HUES48 (cell line): ENCODE data around the gene B4GALT5.
A peak's percentile ranks its signal among the peaks of the same experiment; 100 is the strongest.
"Not testable (repeated sequence)": the region's sequence is repeated elsewhere in the genome, so short reads cannot be mapped to it uniquely, and the experiment has no call there.

Experiments used
- H3K27ac ChIP-seq: one replicate; pipeline ENCODE4 v1.7.0; 2013; ENCODE audit warnings: low read depth, low read length, inconsistent platforms
- H3K27me3 ChIP-seq: 2 replicates; pipeline ENCODE4 v1.6.1; 2013; ENCODE audit warnings: mild to moderate bottlenecking, low read length; ENCODE audit not compliant: control insufficient read depth, insufficient read depth
- H3K36me3 ChIP-seq: 2 replicates; pipeline ENCODE4 v1.6.1; 2013; ENCODE audit warnings: low read length; ENCODE audit not compliant: control insufficient read depth, insufficient read depth
- H3K4me1 ChIP-seq: 2 replicates; pipeline ENCODE4 v1.6.1; 2013; ENCODE audit warnings: mild to moderate bottlenecking, low read length; ENCODE audit not compliant: control insufficient read depth, insufficient read depth
- H3K4me3 ChIP-seq: 2 replicates; pipeline ENCODE4 v1.5.1; 2013; ENCODE audit warnings: mild to moderate bottlenecking, low read depth, low read length
- H3K9ac ChIP-seq: 2 replicates; pipeline ENCODE4 v1.6.1; 2013; ENCODE audit warnings: mild to moderate bottlenecking, low read depth, low read length, moderate library complexity
- H3K9me3 ChIP-seq: 2 replicates; pipeline ENCODE4 v1.6.1; 2013; ENCODE audit warnings: low read length; ENCODE audit not compliant: control insufficient read depth, insufficient read depth

Gene B4GALT5

GRCh38 chr20:49611539-49612126 is 102.0 kb downstream of the B4GALT5 start:
- H3K27me3 ChIP-seq, H3K36me3 ChIP-seq, H3K4me1 ChIP-seq, H3K9me3 ChIP-seq, H3K27ac ChIP-seq, H3K9ac ChIP-seq: not testable (repeated sequence)
- peak overlapping the region; percentile 4; the same call in 1 of the 2 replicates for H3K4me3 ChIP-seq

DNA sequence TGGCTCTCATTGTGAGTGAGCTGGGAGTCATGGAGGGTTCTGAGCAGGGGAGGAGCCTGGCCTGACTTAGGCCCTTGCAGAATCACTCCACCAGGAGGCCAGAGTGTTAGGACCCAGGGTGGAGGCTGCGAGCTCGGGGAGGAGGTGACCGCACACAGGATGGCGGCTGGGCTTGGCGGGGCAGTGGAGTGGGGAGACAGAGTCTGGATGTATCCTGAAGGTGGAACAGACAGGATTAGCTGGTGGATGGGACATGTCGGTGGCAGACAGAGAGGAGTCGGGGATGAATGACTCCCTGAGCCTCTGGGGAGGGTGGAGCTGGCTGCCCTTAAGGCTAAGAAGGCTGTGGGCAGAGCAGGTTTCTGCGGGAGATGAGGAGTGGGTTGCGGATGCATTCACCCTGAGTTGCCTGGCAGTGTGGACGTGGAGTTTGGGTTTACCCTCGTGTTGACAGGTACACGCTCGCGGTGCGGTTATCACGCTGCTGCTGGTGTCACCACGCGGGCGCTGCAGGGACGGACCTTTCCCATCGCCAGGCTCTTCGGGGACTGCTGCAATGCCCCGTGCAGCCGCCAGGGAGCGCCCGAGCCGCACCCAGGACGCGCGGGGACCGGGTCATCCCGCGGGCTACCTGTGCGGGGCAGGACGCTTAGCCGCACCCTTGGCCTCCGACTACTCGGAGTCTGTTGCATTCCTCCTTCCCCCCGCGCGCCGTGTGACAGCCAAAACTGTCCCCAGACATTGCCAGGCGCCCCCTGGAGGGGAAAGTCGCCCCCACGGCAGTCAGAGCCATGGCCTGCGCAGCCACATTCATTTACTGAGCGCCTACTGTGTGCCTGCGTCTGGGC is 102.8 kb downstream of the B4GALT5 start:
- no peaks in the 10 kb centered on the region; the same call in 1 of the 2 replicates for H3K27me3 ChIP-seq
- H3K4me3 ChIP-seq: peak overlapping the region; percentile 56
- no peaks in the 10 kb centered on the region for H3K4me1 ChIP-seq
- no peaks in the 10 kb centered on the region for H3K36me3 ChIP-seq
- no peak overlapping the region for H3K27ac ChIP-seq
- no peaks in the 10 kb centered on the region for H3K9me3 ChIP-seq
- H3K9ac ChIP-seq: no peak overlapping the region

- H3K4me1 ChIP-seq: no peaks in the 10 kb centered on the region
- no peak overlapping the region for H3K27ac ChIP-seq
- H3K27me3 ChIP-seq: no peaks in the 10 kb centered on the region; the same call in 1 of the 2 replicates
- no peak overlapping the region for H3K9ac ChIP-seq
- H3K36me3 ChIP-seq: no peaks in the 10 kb centered on the region
- H3K9me3 ChIP-seq: no peaks in the 10 kb centered on the region
- peak overlapping the region; percentile 40; the same call in 1 of the 2 replicates for H3K4me3 ChIP-seq
Observed at GRCh38 chr20:49608752-49609670, 104.7 kb downstream of the B4GALT5 start.

- Histone ChIP-seq H3K4me3 (no peak overlapping the region), H3K36me3 (no peaks in the 10 kb centered on the region), H3K4me1 (no peaks in the 10 kb centered on the region), H3K9me3 (no peaks in the 10 kb centered on the region), H3K27me3 (no peaks in the 10 kb centered on the region; the same call in 1 of the 2 replicates), H3K9ac (no peak overlapping the region), H3K27ac (no peak overlapping the region)
Observed at GRCh38 chr20:49607568-49607967, 106.1 kb downstream of the B4GALT5 start.

- no peaks in the 10 kb centered on the region for H3K9me3 ChIP-seq
- no peaks in the 10 kb centered on the region for H3K27me3 ChIP-seq
- H3K4me1 ChIP-seq: no peaks in the 10 kb centered on the region
- H3K4me3 ChIP-seq: no peak overlapping the region
- H3K9ac ChIP-seq: no peak overlapping the region
- H3K27ac ChIP-seq: no peak overlapping the region
- no peaks in the 10 kb centered on the region for H3K36me3 ChIP-seq
Observed at GRCh38 chr20:49603209-49603627, 110.5 kb downstream of the B4GALT5 start.

DNA sequence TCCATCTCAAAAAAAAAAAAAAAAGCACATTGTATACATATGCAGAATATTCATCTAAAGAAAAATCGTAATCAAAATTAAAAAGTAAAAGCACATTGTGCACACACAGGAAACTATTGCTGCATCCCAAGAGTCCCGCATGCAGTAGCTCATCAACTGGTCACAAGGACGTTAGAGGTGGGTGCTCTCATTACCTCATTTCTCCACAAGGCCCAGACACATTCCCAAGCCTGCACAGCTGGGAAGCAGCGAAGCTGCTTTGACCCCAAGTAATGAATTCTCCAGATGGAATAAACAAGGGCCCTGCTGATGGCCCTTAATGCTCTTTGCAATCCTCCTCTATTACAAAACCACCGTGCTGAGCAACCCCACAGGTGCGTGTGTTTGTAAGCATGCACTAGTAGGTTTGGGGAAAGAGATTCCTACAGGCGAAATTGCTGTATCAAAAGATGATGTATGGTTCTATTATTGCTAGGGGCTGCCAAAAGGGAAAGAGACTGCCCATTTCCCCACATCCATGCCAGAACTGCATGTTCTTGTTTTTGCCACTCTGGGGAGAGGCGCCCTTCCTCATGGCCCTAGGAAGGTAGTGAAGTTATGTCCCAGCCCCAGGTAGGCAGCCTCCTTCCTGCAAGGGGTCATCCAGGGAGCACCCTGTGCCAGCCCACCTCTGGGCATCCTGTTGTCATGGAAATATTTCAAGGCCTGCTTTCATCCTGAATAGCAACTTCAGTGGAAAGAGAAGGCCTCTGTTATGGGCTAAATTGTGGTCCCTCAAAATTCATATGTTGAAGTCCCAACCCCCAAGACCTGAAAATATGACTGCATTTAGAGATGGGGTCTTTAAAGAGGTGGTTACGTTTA is 111.1 kb downstream of the B4GALT5 start:
- H3K4me3 ChIP-seq: no peak overlapping the region
- H3K36me3 ChIP-seq: no peaks in the 10 kb centered on the region
- H3K4me1 ChIP-seq: no peaks in the 10 kb centered on the region
- H3K27ac ChIP-seq: no peak overlapping the region
- H3K9me3 ChIP-seq: no peaks in the 10 kb centered on the region
- H3K9ac ChIP-seq: no peak overlapping the region
- no peaks in the 10 kb centered on the region for H3K27me3 ChIP-seq

- H3K4me3 ChIP-seq: no peak overlapping the region
- no peak overlapping the region for H3K9ac ChIP-seq
- H3K27me3 ChIP-seq: no peaks in the 10 kb centered on the region
- no peaks in the 10 kb centered on the region for H3K4me1 ChIP-seq
- H3K27ac ChIP-seq: no peak overlapping the region
- no peaks in the 10 kb centered on the region for H3K36me3 ChIP-seq
- no peaks in the 10 kb centered on the region for H3K9me3 ChIP-seq
Observed at GRCh38 chr20:49601153-49601924, 112.3 kb downstream of the B4GALT5 start.

DNA sequence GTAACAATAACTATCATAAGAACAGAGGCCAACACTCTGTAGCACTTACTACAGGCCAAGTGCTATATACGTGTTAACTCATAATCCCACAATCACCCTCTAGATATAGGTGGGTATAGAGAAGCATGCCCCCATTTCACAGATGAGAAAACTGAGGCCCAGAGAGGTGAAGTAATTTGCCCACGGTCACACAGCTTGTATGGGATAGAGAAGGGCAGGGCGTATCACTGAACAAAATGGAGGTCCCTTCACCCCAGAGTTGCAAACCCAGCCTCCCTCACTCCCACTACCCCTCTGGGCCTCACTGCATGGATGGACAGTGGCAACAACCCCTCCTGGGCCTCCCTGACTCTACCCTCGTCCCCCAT is 113.9 kb downstream of the B4GALT5 start:
- Histone ChIP-seq H3K9me3 (no peaks in the 10 kb centered on the region), H3K36me3 (no peaks in the 10 kb centered on the region), H3K4me3 (no peak overlapping the region), H3K27ac (no peak overlapping the region), H3K9ac (no peak overlapping the region), H3K4me1 (no peaks in the 10 kb centered on the region), H3K27me3 (no peaks in the 10 kb centered on the region)

DNA sequence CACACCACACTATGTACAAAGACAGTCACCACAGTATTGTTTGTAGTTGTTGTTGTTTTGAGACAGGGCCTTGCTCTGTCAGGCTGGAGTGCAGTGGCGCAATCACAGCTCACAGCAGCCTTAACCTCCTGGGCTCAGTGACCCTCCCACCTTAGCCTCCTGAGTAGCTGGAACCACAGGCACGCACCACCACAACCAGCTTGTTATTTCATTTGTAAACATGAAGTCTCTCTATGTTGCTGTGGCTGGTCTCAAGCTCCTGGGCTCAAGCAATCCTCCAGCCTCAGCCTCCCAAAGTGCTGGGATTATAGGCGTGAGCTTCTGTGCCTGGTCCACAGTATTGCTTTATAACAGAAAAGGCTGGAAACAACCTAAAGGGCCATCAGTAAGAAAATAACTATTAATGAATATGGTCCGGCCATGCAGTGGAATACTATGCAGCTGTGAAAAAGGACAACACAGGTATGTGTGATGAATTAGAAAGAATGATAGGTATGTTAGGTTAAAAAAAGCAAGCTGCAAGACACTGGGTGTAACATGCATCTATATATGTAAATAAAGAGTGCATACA is 115.8 kb downstream of the B4GALT5 start:
- Histone ChIP-seq H3K36me3 (no peaks in the 10 kb centered on the region), H3K27me3 (no peaks in the 10 kb centered on the region), H3K4me1 (no peaks in the 10 kb centered on the region), H3K27ac (no peak overlapping the region), H3K9me3 (no peaks in the 10 kb centered on the region), H3K9ac (no peak overlapping the region), H3K4me3 (no peak overlapping the region)
